Colon (tissue), 2 donors: ENCODE results near the gene SEC24D.

ENCODE experiments used
- FAIRE-seq: peaks from 2 replicates; lab custom pipeline; 2012; peaks lifted over from hg19 to GRCh38; lab: Jason Lieb, UNC
- donor health status: control.
- donor health status: control.

The SEC24D gene

GRCh38 chr4:118752551-118752950 is 83.4 kb downstream of the SEC24D start:
- no peak for FAIRE-seq

DNA sequence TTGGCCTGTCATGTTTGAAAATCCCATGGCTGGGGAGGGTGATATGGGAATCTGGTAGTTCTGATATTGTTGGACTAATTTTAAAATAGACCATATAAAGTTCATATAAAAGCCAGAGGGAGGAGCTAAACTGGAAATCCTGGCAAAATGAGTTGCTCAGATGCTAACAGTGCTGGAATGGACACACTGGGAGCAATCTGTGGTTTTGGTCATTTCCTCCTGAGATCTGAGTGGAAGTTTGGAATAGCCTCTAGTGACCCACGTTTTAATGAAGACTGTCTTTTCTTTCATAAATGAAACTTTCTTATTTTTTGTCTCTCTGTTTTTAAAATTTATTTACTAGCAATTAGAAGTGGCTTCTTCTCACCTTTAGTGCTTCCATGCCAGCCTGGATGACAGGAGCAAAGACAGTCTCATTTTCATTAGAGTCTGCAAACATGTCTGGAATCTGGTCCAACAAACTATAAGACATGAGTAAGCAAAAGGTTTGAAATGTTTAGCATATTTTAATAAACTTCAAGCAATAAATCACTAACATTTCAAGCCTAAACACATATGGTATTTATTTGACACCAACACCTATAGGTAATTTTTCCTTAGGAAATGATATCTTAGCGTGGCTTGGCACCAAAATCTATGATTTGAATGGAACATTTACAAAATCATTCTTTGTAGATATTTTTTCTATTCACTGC is 84.2 kb downstream of the SEC24D start:
- no peak for FAIRE-seq

GRCh38 chr4:118749347-118749988 is 86.5 kb downstream of the SEC24D start:
- no peak for FAIRE-seq

- FAIRE-seq, result no peak
Measured at GRCh38 chr4:118746251-118746919, 89.5 kb downstream of the SEC24D start.

GRCh38 chr4:118745357-118745756 is 90.6 kb downstream of the SEC24D start:
- FAIRE-seq, result no peak

- no peak for FAIRE-seq
Measured at GRCh38 chr4:118743867-118744266, 92.1 kb downstream of the SEC24D start.

DNA sequence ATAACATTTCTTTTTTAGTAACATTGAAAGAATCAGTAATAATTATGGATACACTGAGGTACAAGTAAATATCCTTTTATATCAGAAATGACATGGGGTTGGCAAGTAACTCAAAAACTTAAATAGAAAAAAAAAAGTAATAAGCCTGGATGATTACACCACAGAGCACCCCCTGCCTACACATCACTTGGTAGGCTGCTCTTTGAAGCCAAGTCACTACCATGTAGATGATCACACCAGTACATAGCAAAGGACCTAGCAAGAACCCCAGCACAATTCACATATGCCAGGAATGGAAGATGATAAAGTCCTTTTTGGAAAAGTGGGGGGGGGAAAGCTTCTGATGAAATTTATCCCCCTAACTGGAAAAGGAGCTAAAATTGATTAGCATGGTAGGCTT is 93.9 kb downstream of the SEC24D start:
- no peak for FAIRE-seq

GRCh38 chr4:118741301-118741855 is 94.5 kb downstream of the SEC24D start:
- FAIRE-seq, result no peak

GRCh38 chr4:118740869-118741268 is 95.1 kb downstream of the SEC24D start:
- peak; percentile 84 for FAIRE-seq

DNA sequence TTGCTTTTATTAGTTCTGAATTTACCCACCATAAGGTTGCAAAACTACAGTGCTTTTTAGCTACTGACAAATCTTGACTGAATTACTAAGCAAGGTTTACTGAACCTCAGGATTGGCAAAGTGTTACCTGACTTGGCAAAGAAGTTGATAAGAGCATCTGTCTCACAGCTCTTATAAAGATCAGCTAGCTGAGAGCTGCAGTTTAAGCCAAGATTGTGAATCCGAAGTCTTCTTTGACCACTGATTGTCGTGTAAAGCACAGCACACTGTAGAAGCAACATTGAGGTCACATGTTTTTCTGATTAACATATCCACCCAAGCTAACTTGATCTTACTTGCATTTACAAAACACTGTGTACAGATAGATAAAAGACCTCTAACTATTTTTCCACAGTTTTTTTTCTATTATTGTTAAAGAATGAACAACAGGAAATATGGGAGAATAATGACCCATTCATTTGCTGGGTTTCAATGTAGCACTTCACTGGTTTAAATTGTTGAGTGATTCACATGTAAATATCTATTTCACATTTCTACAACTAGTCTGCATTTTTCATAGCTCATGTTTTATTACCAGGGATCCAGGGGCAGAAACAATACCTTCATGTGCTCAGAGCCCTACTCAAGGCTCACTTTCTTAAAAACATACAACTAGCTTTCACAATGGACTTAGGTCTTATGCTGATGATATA is 96.8 kb downstream of the SEC24D start:
- no peak for FAIRE-seq

- no peak for FAIRE-seq
Measured at GRCh38 chr4:118738090-118738489, 97.8 kb downstream of the SEC24D start.

GRCh38 chr4:118736900-118737299 is 99.0 kb downstream of the SEC24D start:
- no peak for FAIRE-seq

DNA sequence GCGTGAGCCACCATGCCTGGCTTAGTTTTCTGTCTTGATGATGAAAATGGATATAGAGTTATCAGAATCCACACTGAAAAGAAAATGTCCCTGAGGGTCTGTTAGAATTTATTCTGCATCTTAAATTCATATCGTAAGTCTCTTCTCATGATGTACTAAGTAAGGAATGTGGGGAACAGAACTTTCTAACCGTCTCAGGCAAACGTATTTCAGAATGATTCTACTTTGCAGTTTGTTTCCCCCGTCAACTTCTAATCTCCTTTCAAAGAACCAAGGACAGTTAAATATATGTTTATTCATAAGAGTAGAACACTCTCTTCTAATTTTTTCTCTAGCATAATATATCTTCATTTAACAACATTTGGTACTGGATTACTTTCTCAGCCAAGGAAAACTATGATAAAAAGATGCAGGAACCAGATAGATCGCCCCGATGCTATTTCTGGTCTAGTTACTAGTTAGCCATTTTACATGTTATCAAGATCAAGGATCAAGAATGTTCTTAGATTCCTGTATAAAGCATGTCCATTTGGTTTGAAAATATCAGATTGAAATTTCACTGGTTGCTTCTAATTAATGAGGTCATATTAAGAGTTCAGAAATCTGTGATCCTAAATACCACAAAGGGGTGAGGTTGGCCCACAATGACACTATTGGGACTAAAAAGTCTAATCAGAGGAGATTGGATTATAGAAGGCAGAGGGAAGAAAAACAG is 101.3 kb downstream of the SEC24D start:
- FAIRE-seq, result no peak

GRCh38 chr4:118732591-118733330 is 103.2 kb downstream of the SEC24D start:
- no peak for FAIRE-seq

DNA sequence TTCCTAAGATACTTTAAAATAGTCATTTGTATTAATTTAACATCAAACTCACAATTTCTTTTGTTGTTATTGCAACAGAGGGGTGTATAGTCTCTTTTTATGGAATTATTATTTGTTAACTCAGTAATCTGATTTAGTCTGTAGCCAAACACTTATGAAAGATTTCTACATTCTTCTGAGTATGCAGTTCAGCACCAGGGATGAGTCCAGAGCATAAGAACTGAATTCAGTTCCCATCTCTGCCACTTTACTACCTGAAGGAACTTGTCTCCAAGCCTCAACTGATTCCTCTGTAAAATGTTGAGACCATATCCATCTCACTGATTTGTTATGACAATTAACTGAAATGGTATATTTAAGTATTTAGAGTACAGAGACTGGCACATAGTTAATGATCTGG is 105.2 kb downstream of the SEC24D start:
- FAIRE-seq, result no peak

DNA sequence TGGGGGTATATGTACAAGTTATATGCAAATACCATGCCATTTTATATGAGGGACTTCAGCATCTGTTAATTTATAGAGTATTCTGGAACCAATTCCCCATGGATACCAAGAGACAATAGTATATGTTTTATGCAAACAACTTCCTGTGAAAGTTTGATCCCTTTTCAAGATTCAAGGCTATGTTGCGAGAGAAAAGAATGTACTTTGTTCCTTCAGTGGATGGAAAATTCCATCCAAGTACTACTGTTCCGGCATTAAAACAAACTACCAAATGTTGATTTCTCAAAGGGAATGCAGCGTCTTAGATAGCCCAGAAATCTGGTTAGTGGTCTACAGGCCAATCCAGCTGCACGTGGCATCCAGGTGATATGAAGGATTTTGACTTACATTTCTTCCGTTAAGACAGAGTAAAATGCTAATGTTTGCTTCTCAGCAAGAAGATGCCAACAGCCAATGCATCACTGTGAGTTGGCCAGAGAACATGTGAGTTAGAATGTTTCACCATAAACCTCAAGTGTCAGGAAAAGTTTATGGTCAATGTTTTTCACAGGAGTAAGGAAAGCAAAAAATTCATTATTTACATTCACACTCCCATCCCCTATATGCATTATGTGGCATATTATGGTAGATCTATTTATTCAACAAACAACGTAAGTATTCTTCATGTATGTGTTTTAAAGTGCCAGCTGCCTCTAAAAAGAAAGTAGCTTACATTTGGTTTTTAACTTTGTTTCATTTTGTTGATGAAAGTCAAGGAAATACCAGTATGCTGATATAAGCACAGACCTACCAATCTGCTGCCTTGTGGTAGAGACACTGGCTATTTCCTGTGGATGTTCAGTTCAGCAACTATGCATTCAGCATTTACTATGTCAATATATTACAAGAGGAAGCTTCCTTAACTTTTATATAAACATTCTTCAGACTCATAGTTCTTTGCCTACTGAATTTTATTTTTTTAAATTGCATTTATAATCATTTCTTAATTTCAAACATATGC is 106.3 kb downstream of the SEC24D start:
- FAIRE-seq, result no peak

DNA sequence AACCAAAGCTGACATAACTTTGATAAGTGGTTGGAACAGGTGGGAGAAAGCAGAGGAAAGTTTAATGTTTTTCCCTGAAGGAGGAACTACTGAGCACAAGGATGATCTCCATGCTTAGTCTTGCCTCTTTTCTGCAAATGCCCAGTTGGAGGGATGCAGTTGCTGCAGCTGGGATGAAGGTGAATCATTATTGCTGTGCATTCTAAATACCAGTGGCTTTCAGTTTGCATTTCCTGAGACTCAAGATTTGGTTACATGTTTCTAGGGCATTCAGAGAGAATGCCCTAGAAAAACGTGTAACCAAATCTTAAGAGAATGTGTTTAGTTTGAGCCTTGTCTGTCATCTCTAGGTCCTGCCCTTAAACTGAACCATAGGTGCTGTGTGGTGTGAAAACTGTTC is 108.6 kb downstream of the SEC24D start:
- FAIRE-seq, result no peak

- FAIRE-seq, result no peak
Measured at GRCh38 chr4:118723369-118723768, 112.6 kb downstream of the SEC24D start.

DNA sequence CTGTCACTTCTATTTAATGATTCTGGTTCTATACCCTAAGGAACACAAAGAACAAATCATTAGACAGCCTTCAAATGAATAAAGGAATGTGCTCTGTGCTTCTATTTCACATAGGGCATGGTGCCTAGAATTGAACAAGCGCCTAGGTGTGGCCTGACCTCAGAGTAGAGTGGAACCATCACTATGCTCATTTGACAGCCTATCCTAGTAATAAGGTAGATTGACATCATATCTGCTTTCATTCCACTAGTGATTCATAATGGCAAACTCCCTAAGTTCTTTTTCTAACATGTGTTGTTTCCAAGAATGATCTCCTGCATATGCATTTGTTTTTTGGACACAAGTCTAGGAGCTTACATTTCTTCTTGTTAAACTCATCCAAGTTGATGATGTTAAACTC is 114.2 kb downstream of the SEC24D start:
- FAIRE-seq, result no peak
